ENCODE measurements around the gene DNAH2.
"Not testable (repeated sequence)": the region's sequence is repeated elsewhere in the genome, so short reads cannot be mapped to it uniquely, and the experiment has no call there.

Gene DNAH2

DNA sequence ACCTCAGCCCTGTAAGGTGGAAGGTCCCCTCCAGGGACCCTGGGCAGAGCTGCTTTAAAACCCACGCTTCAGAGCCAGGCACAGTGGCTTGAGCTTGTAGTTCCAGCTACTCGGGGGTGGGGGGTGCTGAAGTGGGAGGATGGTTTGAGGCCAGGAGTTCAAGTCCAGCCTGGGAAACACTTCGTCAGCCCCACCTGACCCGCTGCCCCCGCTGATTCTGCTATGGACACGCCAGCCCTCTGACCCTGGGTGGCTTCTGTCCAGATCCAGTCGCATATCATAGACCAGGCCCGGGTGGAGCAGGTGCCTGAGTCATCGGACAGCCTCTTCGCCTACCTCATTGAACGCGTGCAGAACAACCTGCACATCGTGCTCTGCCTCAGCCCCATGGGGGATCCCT, 81.3 kb downstream of the DNAH2 start:
- DNase-seq (ENCODE audit: low read depth, low spot score) = no peak
- TF ChIP-seq, protein P1, sequence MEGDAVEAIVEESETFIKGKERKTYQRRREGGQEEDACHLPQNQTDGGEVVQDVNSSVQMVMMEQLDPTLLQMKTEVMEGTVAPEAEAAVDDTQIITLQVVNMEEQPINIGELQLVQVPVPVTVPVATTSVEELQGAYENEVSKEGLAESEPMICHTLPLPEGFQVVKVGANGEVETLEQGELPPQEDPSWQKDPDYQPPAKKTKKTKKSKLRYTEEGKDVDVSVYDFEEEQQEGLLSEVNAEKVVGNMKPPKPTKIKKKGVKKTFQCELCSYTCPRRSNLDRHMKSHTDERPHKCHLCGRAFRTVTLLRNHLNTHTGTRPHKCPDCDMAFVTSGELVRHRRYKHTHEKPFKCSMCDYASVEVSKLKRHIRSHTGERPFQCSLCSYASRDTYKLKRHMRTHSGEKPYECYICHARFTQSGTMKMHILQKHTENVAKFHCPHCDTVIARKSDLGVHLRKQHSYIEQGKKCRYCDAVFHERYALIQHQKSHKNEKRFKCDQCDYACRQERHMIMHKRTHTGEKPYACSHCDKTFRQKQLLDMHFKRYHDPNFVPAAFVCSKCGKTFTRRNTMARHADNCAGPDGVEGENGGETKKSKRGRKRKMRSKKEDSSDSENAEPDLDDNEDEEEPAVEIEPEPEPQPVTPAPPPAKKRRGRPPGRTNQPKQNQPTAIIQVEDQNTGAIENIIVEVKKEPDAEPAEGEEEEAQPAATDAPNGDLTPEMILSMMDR (IDR thresholded peaks at IDR 0.05; ENCODE audit: insufficient read depth, low read length, missing control alignments) = no peak
- CTCF ChIA-PET = no interaction called here
- H3K4me3 ChIP-seq (ENCODE audit: low read depth, low read length) = no peak overlapping the region
- POLR2A ChIA-PET = interaction anchor here (0.6 kb wide), 1 partner anchor 138 kb away, joined by 3 read pairs; no protein-coding TSS in a partner anchor

DNA sequence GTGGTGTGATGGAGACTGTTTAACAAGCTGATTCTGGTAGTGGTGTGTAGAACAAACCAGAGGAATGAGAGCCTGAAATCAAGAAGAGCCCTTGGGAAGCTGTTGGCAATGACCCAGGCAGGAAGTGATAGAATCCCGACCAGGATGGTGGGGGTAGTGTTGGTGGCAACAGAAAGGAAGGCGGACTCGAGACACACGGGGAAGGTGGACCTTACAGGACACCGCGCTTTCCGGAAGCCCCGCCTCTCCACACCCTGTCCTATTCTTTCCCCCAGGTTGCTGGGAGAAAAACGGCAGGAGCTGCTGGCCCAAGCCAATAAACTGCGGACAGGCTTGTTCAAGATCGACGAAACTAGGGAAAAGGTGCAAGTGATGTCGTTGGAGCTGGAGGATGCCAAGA, 86.4 kb downstream of the DNAH2 start:
- TF ChIP-seq, protein P1 (IDR thresholded peaks at IDR 0.05; ENCODE audit: insufficient read depth, low read length, missing control alignments) = no peak
- no peak overlapping the region for H3K4me3 ChIP-seq (ENCODE audit: low read depth, low read length)
- POLR2A ChIA-PET = no interaction called here
- no peak for DNase-seq (ENCODE audit: low read depth, low spot score)
- CTCF ChIA-PET = interaction anchor here (0.6 to 1.3 kb wide), 3 partner anchors 61 to 254 kb away, joined by 3 to 6 read pairs (median 4); no protein-coding TSS in a partner anchor

DNA sequence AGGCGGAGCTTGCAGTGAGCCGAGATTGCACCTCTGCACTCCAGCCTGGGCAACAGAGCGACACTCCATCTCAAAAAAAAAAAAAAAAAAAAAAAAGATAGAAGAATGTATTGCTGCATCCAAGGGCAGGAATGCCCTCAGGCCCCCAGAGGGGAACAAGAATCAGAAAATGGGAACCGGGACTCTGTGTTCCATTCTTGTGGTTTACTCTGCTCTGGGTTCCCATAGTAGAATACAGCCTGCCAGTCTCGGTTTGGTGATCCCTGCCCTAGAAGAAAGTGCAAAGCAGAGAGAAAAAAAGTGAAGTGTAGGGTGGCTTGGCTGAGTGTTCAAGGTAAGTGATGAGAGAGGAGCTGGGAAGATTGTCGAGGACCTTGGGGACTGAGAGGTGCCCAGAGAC, 89.0 kb downstream of the DNAH2 start:
- H3K4me3 ChIP-seq (ENCODE audit: low read depth, low read length) = no peak overlapping the region
- no peak for DNase-seq (ENCODE audit: low read depth, low spot score)
- ChIA-PET CTCF (interaction anchor here (1.8 kb wide), 1 partner anchor 10 kb away, joined by 4 read pairs; no protein-coding TSS in a partner anchor), POLR2A (no interaction called here)
- TF ChIP-seq, protein P1 (IDR thresholded peaks at IDR 0.05; ENCODE audit: insufficient read depth, low read length, missing control alignments) = no peak

DNA sequence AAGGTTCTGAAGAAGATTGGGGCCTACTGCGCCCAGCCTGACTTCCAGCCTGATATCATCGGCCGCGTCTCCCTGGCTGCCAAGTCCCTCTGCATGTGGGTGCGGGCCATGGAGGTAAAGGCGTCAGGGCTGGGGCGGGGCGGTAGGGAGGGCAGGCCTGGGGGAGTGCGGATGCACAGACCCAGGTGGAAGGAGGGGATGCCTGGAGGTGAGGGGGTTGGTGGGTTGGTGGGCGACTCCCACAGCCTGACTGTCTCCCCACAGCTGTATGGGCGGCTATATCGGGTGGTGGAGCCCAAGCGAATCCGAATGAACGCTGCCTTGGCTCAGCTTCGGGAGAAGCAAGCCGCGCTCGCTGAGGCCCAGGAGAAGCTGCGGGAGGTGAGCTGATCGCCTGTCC, 89.7 kb downstream of the DNAH2 start:
- no peak overlapping the region for H3K4me3 ChIP-seq (ENCODE audit: low read depth, low read length)
- DNase-seq (ENCODE audit: low read depth, low spot score) = no peak
- ChIA-PET POLR2A (no interaction called here), CTCF (interaction anchor here (1.8 kb wide), 1 partner anchor 9 kb away, joined by 4 read pairs; no protein-coding TSS in a partner anchor)
- TF ChIP-seq, protein P1 (IDR thresholded peaks at IDR 0.05; ENCODE audit: insufficient read depth, low read length, missing control alignments) = no peak

DNA sequence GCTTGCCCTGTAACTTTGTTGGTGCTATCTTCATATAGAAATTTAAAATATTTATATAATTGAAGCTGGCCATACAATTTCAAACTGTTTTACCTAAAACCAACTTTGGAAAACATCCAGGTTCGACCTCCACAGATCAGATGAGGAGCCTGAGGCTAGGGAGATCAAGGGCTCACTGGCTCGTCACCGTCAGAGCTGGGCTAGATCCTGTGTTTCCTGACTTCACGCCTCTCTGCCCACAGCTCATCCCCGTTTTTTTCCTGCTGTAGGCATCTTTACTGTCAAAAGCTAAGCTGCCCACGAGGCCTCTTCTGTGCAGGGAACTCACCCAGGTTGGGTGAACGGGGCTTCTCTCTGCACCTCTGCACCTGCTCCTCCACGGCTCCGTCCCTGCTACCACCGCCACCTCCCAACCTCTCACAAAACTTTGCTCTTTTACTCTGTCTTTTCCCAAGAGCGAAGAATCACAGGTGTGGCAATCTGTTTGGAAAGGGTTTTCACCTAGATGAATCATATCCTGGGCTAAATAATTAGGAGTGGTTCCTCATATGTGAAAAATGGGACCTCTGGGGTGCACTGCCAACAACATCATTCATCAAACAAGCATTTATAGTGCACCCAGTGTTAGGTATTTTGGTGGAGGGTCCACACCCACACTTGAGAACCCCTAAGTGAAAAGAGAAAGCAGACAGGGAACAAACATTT, 91.7 kb downstream of the DNAH2 start:
- TF ChIP-seq, protein P1 (IDR thresholded peaks at IDR 0.05; ENCODE audit: insufficient read depth, low read length, missing control alignments) = no peak
- POLR2A ChIA-PET = no interaction called here
- no peak overlapping the region for H3K4me3 ChIP-seq (ENCODE audit: low read depth, low read length)
- DNase-seq (ENCODE audit: low read depth, low spot score) = no peak
- CTCF ChIA-PET = interaction anchor here (0.8 to 1.5 kb wide), 3 partner anchors 14 to 65 kb away, joined by 3 read pairs; no protein-coding TSS in a partner anchor

DNA sequence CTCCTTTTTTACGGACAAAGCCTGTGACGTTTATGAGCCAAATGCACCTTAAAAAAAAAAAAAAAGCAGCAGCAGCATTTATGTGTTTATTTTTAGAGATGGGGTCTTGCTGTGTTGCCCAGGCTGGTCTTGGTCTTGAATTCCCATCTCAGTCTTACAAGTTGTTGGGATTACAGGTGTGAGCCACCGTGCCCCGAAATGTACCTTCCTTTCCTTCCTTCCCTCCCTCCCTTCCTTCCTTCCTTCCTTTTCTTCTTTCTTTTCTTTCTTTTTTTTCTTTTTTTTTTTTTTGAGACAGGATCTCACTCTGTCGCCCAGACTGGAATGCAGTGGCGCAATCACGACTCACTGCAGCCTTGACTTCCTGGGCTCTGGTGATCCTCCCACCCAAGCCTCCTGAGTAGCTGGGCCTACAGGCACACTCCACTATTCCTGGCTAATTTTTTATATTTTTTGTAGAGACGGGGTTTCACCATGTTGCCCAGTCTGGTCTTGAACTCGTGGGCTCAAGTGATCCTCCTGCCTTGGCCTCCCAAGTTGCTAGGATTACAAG, 92.3 kb downstream of the DNAH2 start:
- H3K4me3 ChIP-seq (ENCODE audit: low read depth, low read length); DNase-seq (ENCODE audit: low read depth, low spot score); POLR2A ChIA-PET: not testable (repeated sequence)
- CTCF ChIA-PET = interaction anchor here (1.3 to 5.0 kb wide), 2 partner anchors 12 to 180 kb away, joined by 4 to 47 read pairs; no protein-coding TSS in a partner anchor
